CD14-positive monocyte (primary cell): ENCODE results near the gene SRD5A2. TPM values are rescaled to one million over a fixed set of nuclear protein-coding genes. Genes with fewer than 3 reads are reported as not detected.

ENCODE experiments used
- DNase-seq, 3 donors: peaks; one replicate each; pipeline ENCODE4 v3.0.0-alpha.2; 2011 to 2022
- H2AFZ ChIP-seq: 2 replicates; pipeline ENCODE4 v1.6.0; 2012; ENCODE audit warnings: mild to moderate bottlenecking, low read depth, low read length, inconsistent platforms; ENCODE audit not compliant: insufficient read depth, poor library complexity, severe bottlenecking
- H3K27ac ChIP-seq, 2 donors: 1 replicate in 1 of 2; 2 replicates in 1 of 2; pipeline ENCODE4 v1.5.1; 2012 to 2013; ENCODE audit warnings: low read length in 2 of 2, control low read depth in 1 of 2, inconsistent platforms in 1 of 2, low read depth in 1 of 2, mild to moderate bottlenecking in 1 of 2
- H3K27me3 ChIP-seq, 2 donors: one replicate each; pipeline versions ENCODE4 v1.6.0 to v1.6.1; 2011 to 2013; ENCODE audit warnings: low read length in 2 of 2; ENCODE audit not compliant: control insufficient read depth in 2 of 2, insufficient read depth in 2 of 2
- H3K36me3 ChIP-seq, 2 donors: replicated peaks in 1 of 2; 1 replicate in 1 of 2; 2 replicates in 1 of 2; pipeline versions ENCODE4 v1.5.1 to v1.6.1; 2012 to 2013; ENCODE audit warnings: low read length in 2 of 2, control low read depth in 1 of 2, inconsistent platforms in 1 of 2, mild to moderate bottlenecking in 1 of 2; ENCODE audit not compliant: insufficient read depth in 2 of 2, control insufficient read depth in 1 of 2
- H3K4me1 ChIP-seq, 2 donors: 1 replicate in 1 of 2; 2 replicates in 1 of 2; pipeline versions ENCODE4 v1.5.1 to v1.6.1; 2012 to 2013; ENCODE audit warnings: low read length in 2 of 2, control low read depth in 1 of 2, inconsistent platforms in 1 of 2, mild to moderate bottlenecking in 1 of 2, moderate library complexity in 1 of 2; ENCODE audit not compliant: insufficient read depth in 2 of 2, control insufficient read depth in 1 of 2
- H3K4me2 ChIP-seq: replicated peaks from 2 replicates; pipeline ENCODE3; 2012; ENCODE audit warnings: low read length, moderate library complexity, mild to moderate bottlenecking; ENCODE audit not compliant: poor library complexity, severe bottlenecking; ENCODE audit errors: extremely low read depth
- H3K4me3 ChIP-seq, 3 experiments: fragments of 200-600 bp in 1 of 3; sonication (generic) in 1 of 3; replicated peaks in 1 of 3; 1 replicate in 2 of 3; 2 replicates in 1 of 3; pipeline ENCODE4 v1.5.1; 2011 to 2013; ENCODE audit warnings: low read length in 3 of 3, mild to moderate bottlenecking in 3 of 3, control low read depth in 2 of 3, low read depth in 2 of 3, inconsistent platforms in 1 of 3, moderate library complexity in 1 of 3
- H3K79me2 ChIP-seq: 2 replicates; pipeline ENCODE4 v1.6.0; 2012; ENCODE audit warnings: mild to moderate bottlenecking, control low read depth, inconsistent platforms, low read length, moderate library complexity; ENCODE audit not compliant: insufficient read depth
- H3K9ac ChIP-seq: 2 replicates; pipeline ENCODE4 v1.6.0; 2017; ENCODE audit warnings: low read length, mild to moderate bottlenecking; ENCODE audit not compliant: insufficient read depth, poor library complexity, severe bottlenecking
- H3K9me3 ChIP-seq, 2 donors: replicated peaks in 1 of 2; 1 replicate in 1 of 2; 2 replicates in 1 of 2; pipeline versions ENCODE4 v1.5.1 to v1.6.1; 2012 to 2013; ENCODE audit warnings: low read length in 2 of 2, control low read depth in 1 of 2; ENCODE audit not compliant: control insufficient read depth in 1 of 2, insufficient read depth in 1 of 2
- H4K20me1 ChIP-seq: 2 replicates; pipeline ENCODE4 v1.6.0; 2012; ENCODE audit warnings: mild to moderate bottlenecking, low read length, control low read depth, moderate library complexity; ENCODE audit not compliant: insufficient read depth
- H3K27ac Mint-ChIP-seq, 7 donors: one replicate each; pipeline ENCODE4 v1.8.0; 2020; ENCODE audit warnings: mild to moderate bottlenecking in 7 of 7, mixed read lengths in 7 of 7, moderate library complexity in 6 of 7, inconsistent platforms in 2 of 7
- H3K27me3 Mint-ChIP-seq, 3 donors: one replicate each; pipeline ENCODE4 v1.8.0; 2021 to 2022; ENCODE audit warnings: low read depth in 3 of 3, mild to moderate bottlenecking in 3 of 3, mixed read lengths in 3 of 3, moderate library complexity in 3 of 3, inconsistent platforms in 1 of 3
- H3K36me3 Mint-ChIP-seq, 2 donors: one replicate each; pipeline ENCODE4 v1.8.0; 2020; ENCODE audit warnings: mixed read lengths in 2 of 2, inconsistent platforms in 1 of 2, mild to moderate bottlenecking in 1 of 2
- H3K4me1 Mint-ChIP-seq: one replicate; pipeline ENCODE4 v1.8.0; 2020; ENCODE audit warnings: mild to moderate bottlenecking, mixed read lengths
- H3K4me3 Mint-ChIP-seq, 2 donors: one replicate each; pipeline ENCODE4 v1.8.0; 2020; ENCODE audit warnings: mild to moderate bottlenecking in 2 of 2, mixed read lengths in 2 of 2, moderate library complexity in 1 of 2
- H3K9me3 Mint-ChIP-seq, 7 donors: one replicate each; pipeline ENCODE4 v1.8.0; 2020 to 2022; ENCODE audit warnings: mixed read lengths in 7 of 7, mild to moderate bottlenecking in 6 of 7, moderate library complexity in 6 of 7, inconsistent platforms in 2 of 7
- WGBS: methylation state at CpG from one replicate; pipeline ENCODE4 v1.1.5; 2013; ENCODE audit warnings: missing lambda C conversion rate; ENCODE audit not compliant: insufficient coverage; 5-methylcytosine and 5-hydroxymethylcytosine counted together
- intact Hi-C, 2 donors: fragments of 100-400 bp; cut with micrococcal nuclease; formaldehyde crosslinking; loops; one replicate each; pipeline versions ENCODE4 v1.15.0 to v1.15.1; 2023
- polyA plus RNA-seq, 3 donors: library from polyadenylated mRNA; depleted of rRNA in 1 of 3; unstranded in 2 of 3; stranded (reverse) in 1 of 3; fragments of 300-500 nt in 2 of 3; fragments of >200 nt in 1 of 3; fragmentation: Illumina TruSeq in 2 of 3; gene quantifications; 1 replicate in 2 of 3; 2 replicates in 1 of 3; pipeline ENCODE4 v1.2.3, GENCODE V29; 2012 to 2021
- TF ChIP-seq, protein P1 (sequence below): fragments of 200-600 bp; IDR thresholded peaks from one replicate; pipeline ENCODE4 v1.8.0; 2022; ENCODE audit warnings: antibody characterized with exemption, mild to moderate bottlenecking

SRD5A2 gene
- polyA plus RNA-seq, 3 donors = not detected

GRCh38 chr2:31581124-31581795, 522 bp upstream of the SRD5A2 start:
- H3K27ac Mint-ChIP-seq = peak overlapping the region in 1 of 7 donors; percentile 27
- Histone ChIP-seq H4K20me1 (no peaks in the 10 kb centered on the region), H3K4me2 (no peak overlapping the region), H3K27me3 (peaks cover 20 to 48% of the 10 kb centered on the region in 2 donors), H3K9ac (no peak overlapping the region), H3K36me3 (no peaks in the 10 kb centered on the region), H3K27ac (no peak overlapping the region), H3K4me1 (no peaks in the 10 kb centered on the region), H3K4me3 (no peak overlapping the region), H2AFZ (no peak overlapping the region), H3K9me3 (peaks cover 6 to 29% of the 10 kb centered on the region in 2 donors), H3K79me2 (no peaks in the 10 kb centered on the region)
- TF ChIP-seq, protein P1, sequence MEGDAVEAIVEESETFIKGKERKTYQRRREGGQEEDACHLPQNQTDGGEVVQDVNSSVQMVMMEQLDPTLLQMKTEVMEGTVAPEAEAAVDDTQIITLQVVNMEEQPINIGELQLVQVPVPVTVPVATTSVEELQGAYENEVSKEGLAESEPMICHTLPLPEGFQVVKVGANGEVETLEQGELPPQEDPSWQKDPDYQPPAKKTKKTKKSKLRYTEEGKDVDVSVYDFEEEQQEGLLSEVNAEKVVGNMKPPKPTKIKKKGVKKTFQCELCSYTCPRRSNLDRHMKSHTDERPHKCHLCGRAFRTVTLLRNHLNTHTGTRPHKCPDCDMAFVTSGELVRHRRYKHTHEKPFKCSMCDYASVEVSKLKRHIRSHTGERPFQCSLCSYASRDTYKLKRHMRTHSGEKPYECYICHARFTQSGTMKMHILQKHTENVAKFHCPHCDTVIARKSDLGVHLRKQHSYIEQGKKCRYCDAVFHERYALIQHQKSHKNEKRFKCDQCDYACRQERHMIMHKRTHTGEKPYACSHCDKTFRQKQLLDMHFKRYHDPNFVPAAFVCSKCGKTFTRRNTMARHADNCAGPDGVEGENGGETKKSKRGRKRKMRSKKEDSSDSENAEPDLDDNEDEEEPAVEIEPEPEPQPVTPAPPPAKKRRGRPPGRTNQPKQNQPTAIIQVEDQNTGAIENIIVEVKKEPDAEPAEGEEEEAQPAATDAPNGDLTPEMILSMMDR = no peak
- H3K4me3 Mint-ChIP-seq = peak overlapping the region in 1 of 2 donors; percentile 76
- no peaks in the 10 kb centered on the region for H3K4me1 Mint-ChIP-seq
- H3K27me3 Mint-ChIP-seq = peaks cover 38 to 52% (median 45%) of the 10 kb centered on the region in 3 donors
- peaks cover 8 to 19% (median 15%) of the 10 kb centered on the region in 7 donors for H3K9me3 Mint-ChIP-seq
- WGBS = 55% methylated on average over 33 of the region's 35 CpGs
- intact Hi-C loops = no loop called here
- no peak for DNase-seq
- peaks cover 0 to 3% of the 10 kb centered on the region in 2 donors for H3K36me3 Mint-ChIP-seq

GRCh38 chr2:31579996-31580320, 780 bp downstream of the SRD5A2 start:
- H3K4me2 ChIP-seq = no peak overlapping the region
- intact Hi-C loops = no loop called here
- 0% methylated on average over 3 of the region's 13 CpGs for WGBS
- Mint-ChIP-seq H3K27ac (no peak overlapping the region), H3K4me1 (no peaks in the 10 kb centered on the region), H3K27me3 (peaks cover 38 to 52% (median 45%) of the 10 kb centered on the region in 3 donors), H3K36me3 (peaks cover 0 to 3% of the 10 kb centered on the region in 2 donors), H3K9me3 (peaks cover 6 to 19% (median 14%) of the 10 kb centered on the region in 7 donors), H3K4me3 (peak overlapping the region in 1 of 2 donors; percentile 54)
- H3K4me1 ChIP-seq = no peaks in the 10 kb centered on the region
- no peak overlapping the region for H3K27ac ChIP-seq
- no peak overlapping the region for H3K4me3 ChIP-seq
- H3K27me3 ChIP-seq = peaks cover 20 to 48% of the 10 kb centered on the region in 2 donors
- no peak for DNase-seq
- TF ChIP-seq, protein P1 = no peak
- no peaks in the 10 kb centered on the region for H3K36me3 ChIP-seq
- no peak overlapping the region for H3K9ac ChIP-seq
- peaks cover 0 to 36% of the 10 kb centered on the region in 2 donors for H3K9me3 ChIP-seq
- H2AFZ ChIP-seq = no peak overlapping the region
- H3K79me2 ChIP-seq = no peaks in the 10 kb centered on the region
- H4K20me1 ChIP-seq = no peaks in the 10 kb centered on the region
